HG03060 (cell line): ENCODE measurements around the gene FUT6.
"Not testable (repeated sequence)": the region's sequence is repeated elsewhere in the genome, so short reads cannot be mapped to it uniquely, and the experiment has no call there.

Experiments
- ATAC-seq: cut with Tn5 transposase; IDR thresholded peaks from one replicate; pipeline ENCODE4 v1.9.1; 2021; ENCODE audit warnings: low read depth, moderate number of reproducible peaks; ENCODE audit not compliant: unreplicated experiment

FUT6 gene

GRCh38 chr19:5863030-5863665 lies 23.6 kb upstream of the FUT6 start:
- ATAC-seq = no peak

GRCh38 chr19:5857203-5858081 lies 17.9 kb upstream of the FUT6 start:
- ATAC-seq = no peak

GRCh38 chr19:5855151-5855550 lies 15.6 kb upstream of the FUT6 start:
- not testable (repeated sequence) for ATAC-seq

GRCh38 chr19:5854121-5854520 lies 14.6 kb upstream of the FUT6 start:
- not testable (repeated sequence) for ATAC-seq

- ATAC-seq = no peak
These were observed 11.8 kb upstream of the FUT6 start, which contains the start of gene FUT3 for GRCh38 chr19:5851302-5851701. Gene FUT3, minus strand, starts transcription at chr19:5851449.

GRCh38 chr19:5850743-5851293 lies 11.3 kb upstream of the FUT6 start:
- no peak for ATAC-seq

- ATAC-seq = no peak
These were observed 10.7 kb upstream of the FUT6 start for GRCh38 chr19:5850189-5850588.

- not testable (repeated sequence) for ATAC-seq
These were observed 9.1 kb upstream of the FUT6 start for GRCh38 chr19:5848621-5849020.

- not testable (repeated sequence) for ATAC-seq
These were observed 8.3 kb upstream of the FUT6 start for GRCh38 chr19:5847846-5848245.

- ATAC-seq = no peak
These were observed 5.2 kb upstream of the FUT6 start for GRCh38 chr19:5844456-5845433.

GRCh38 chr19:5843295-5843927 lies 3.9 kb upstream of the FUT6 start:
- no peak for ATAC-seq

- not testable (repeated sequence) for ATAC-seq
These were observed 2.2 kb upstream of the FUT6 start for GRCh38 chr19:5841735-5842111.

- no peak for ATAC-seq
These were observed 993 bp downstream of the FUT6 start for GRCh38 chr19:5838353-5839064.

GRCh38 chr19:5837761-5838352 lies 1.6 kb downstream of the FUT6 start:
- ATAC-seq = no peak

GRCh38 chr19:5832527-5833216 lies 6.8 kb downstream of the FUT6 start:
- no peak for ATAC-seq

GRCh38 chr19:5832061-5832460 lies 7.4 kb downstream of the FUT6 start:
- no peak for ATAC-seq

GRCh38 chr19:5831159-5831558 lies 8.3 kb downstream of the FUT6 start:
- ATAC-seq = no peak

- ATAC-seq = no peak
These were observed 9.8 kb downstream of the FUT6 start for GRCh38 chr19:5829567-5830310.
